Placental epithelial cell (primary cell): ENCODE results near the gene GART. TPM values are rescaled to one million over a fixed set of nuclear protein-coding genes. Genes with fewer than 3 reads are reported as not detected.

ENCODE experiments used
- total RNA-seq: library from RNA; depleted of rRNA; stranded (reverse); fragments of >200 nt; gene quantifications from 2 replicates; pipeline ENCODE4 v1.2.3, GENCODE V29; 2012

GART gene
- 50.3 and 72.2 TPM in 2 replicates for total RNA-seq

DNA sequence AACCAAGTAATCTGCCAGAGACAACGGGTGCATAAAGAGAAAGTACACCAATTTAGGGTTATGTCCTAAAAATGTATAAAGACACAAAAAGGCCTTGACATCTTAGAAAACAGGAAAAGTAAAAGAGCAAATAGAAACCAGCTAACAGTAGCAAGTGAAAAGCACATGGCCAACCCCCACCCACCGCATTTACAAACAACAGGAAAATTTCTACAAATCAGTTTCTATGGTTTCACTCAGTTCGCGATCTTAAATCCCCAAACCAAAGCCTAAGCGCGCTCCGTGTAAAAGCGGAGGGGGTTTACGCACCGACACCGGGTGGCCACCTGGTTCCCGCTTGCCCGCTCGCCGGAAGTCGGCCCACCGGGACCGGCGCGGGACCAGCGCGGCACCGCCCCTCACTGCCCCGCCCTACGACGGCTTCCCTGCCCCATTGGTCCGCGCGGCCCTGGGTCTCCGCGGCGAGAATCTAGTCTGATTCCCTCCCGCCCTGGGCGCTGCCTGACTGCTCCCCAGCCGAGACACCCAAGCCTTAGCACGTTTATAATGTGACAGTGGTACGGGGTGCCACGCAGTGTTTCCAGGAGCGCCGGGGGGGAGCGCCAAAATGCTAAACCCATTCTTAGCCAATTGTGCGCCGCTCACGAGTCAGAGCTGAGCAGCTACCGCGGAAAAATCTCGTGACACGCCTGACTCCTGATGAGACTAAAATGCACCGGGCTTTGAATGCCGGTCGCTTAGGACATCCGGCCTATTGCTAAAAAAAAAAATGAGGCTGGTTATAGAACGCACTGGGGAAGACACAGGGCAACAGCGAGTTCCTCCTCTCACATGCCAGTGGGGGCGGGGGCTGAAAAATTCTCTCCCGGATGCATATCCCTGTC, at the start of gene GART:
Gene GART, minus strand, starts transcription at position 362 of the 884 bp plus-strand sequence. CDS start 2,802 bp downstream, outside the sequence.

DNA sequence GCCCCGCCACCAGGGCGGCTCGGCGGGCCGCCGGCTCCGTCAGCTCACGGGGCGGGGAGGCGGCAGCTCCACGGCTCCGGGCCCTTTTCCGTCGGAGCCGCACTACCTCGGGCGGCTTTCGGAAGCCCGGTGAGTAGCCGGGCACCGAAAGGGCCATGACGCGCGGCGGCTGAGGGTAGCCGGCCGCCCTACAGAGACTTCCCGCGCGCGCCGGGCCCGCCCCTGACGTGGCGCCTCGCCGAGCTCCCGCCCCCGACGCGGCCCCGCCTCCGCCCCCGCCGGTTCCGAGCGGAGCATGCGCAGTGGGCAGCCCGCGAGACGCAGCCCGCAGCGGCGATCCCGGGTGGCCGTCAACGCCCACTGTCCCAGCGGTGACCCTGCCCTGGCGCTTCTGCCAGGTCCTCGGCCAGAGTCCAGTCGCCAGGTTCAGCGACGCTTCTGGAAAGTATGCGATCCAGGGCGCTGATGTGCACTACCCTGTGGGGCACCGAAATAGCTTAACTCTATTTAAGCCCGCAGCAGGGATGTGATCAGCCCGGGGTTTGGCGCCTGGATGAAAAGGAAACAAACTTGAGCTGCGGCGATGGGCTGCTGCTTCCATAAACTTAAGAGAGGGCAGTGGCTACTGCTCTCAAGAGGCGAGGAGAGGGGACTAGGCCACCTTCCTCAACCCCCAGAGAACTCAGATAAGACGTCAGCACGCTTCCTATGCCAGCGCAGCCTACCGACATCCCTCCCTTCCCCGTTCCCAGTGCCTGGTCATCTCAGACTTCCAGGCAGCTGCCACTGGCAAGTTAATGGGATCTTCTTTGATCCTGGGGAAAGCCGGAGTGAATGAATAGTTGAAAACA, 46.8 kb upstream of the GART start, which contains the start of gene DONSON:
Gene DONSON, minus strand, starts transcription at position 200 of the 851 bp plus-strand sequence. Its CDS starts 43 bp downstream, at position 157.

DNA sequence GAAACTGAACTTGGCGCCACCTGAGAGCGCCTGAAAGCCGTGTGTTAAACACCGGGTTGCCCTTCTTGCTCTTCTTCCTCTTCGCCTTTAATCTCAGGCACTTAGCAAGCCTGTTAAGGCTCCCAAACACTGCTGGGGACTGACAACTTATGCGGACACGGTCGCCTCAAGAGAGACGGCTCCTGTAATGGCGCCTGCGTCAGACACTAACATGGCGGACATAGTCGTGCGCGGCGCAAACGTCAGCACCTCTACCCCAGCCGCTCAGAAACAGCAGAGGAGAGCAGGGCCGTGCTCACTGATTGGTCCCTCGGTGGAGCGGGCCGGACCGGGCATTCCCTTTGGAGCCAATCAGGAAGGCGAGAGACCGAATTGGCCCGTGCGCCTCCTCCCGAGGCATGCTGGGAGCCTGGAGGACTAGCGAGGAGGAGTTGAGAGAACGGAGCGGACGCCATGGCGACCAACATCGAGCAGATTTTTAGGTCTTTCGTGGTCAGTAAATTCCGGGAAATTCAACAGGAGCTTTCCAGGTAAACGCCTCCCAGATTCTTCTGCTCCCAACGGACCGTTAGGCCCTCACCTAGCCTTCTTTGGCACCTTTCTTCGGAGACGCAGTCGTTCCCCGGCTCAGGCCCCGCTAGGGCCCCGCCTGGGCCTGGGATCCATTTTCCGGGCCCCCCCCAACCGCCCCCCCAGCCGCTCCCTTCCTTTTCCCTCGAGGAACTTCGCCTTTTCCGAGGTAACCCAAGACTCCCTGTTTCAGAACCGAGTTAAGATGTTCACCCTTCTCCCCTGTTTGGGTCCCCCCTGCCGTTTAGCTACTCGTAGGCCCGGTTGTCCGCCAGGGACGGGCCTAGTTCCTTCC, 955 bp upstream of the GART start, which contains the start of gene SON:
Gene SON, plus strand, starts transcription at position 399 of the 865 bp plus-strand sequence. Its CDS starts 55 bp downstream, at position 454.

DNA sequence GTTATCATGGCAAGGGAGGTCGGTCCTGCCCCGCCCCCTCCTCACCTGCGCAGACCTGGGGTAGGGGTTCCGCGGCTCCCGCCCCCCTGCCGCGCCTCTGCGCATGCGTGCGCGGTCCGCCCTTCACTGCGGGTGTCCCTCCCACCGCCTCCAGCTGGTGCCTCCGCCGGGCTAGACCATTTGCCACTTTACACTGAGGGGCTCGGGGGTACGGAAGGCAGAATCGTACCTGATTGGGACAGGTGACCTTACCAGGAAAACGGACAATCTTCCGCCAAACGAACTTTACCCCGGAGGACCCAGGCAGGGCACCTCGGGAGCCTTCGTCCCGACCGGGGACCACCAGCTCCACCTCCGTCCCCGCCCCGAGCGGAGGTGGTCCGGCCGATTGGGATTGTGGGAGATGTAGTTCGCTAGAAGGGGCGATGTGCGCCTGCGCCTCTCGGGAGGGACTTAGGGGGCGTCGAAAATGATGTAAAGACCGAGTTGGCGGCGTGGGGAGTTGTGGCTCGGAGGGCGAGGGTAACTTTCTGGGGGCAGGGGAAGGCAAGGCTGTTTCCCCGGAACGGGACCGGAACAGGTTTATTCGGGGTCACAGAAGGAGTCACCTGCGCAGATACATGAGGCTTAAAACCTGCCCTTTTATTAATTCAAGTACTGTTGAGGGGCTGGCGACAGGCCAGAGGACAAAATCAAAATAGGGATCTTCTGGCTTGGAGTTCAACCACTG, 50.4 kb downstream of the GART start, which contains the start of gene DNAJC28:
Gene DNAJC28, minus strand, starts transcription at position 344 of the 730 bp plus-strand sequence. CDS start 2,323 bp downstream, outside the sequence.

DNA sequence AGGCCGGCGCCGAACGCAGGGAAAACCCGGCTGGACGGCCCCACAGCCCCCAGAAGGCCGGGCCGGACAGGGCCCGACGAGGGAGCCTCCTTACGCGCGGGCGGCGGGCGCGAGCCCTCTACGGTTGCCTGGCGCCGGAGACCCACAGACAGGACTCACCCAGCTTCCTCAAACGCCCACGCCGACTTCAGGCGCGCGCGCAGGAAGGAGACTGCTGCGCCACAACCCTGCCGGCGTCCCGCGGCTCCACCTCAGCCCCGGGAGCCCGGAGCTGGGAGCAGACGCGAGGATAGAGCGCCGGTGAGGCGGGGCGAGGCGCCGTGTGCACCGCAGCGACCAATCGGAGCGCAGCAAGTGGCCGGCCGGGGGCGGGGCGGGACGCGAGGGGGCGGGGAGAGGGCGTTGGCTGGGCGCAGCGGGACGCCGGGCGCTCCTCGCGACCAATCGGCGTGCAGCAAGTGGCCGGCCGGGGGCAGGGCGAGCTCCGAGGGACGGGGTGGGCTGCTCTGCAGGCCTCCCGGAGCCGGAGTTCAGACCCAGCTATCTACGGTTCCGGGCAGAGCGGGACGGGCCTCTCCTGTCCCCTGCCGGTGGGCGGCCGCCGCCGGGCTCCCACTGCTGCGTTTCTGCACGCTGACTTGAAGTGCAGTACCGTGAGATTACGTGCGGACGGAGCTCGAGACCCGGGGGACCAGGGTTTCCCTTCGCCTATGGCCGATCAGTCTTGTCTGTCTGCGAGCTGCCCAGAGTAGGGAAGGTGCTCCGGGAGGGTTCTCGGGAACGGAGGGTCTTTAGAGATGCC, 62.0 kb downstream of the GART start, which contains the start of gene TMEM50B:
Gene TMEM50B, minus strand, starts transcription at position 296 of the 802 bp plus-strand sequence. CDS start 11,089 bp downstream, outside the sequence.

Other genes starting within 250 kb of the GART start
- gene IFNAR1, start 217.1 kb downstream of the GART start, total RNA-seq, result 15.7 and 18.0 TPM in 2 replicates
- 37.7 and 50.5 TPM in 2 replicates for gene IFNGR2, start 138.7 kb downstream of the GART start, total RNA-seq
- gene TMEM50B, start 62.1 kb downstream of the GART start, total RNA-seq, result 27.5 and 29.2 TPM in 2 replicates
- gene DNAJC28, start 50.4 kb downstream of the GART start, total RNA-seq, result 1.6 and 2.4 TPM in 2 replicates
- 118 and 142 TPM in 2 replicates for gene SON, start 921 bp upstream of the GART start, total RNA-seq
- gene DONSON, start 46.6 kb upstream of the GART start, total RNA-seq, result 21.8 and 23.2 TPM in 2 replicates
- 11.8 and 21.2 TPM in 2 replicates for gene CRYZL1, start 99.6 kb upstream of the GART start, total RNA-seq
- gene ITSN1, start 100.4 kb upstream of the GART start, total RNA-seq, result 42.4 and 56.0 TPM in 2 replicates